ENCODE results near the gene FBXL5. TPM values are rescaled to one million over a fixed set of nuclear protein-coding genes. Genes with fewer than 3 reads are reported as not detected.

Gene FBXL5
- total RNA-seq, 1 donor from 2014 or later = 28.9 TPM

- Mint-ChIP-seq H3K27ac (no peak overlapping the region), H3K9me3 (no peaks in the 10 kb centered on the region), H3K36me3 (ENCODE audit: low read depth) (peaks cover 25% of the 10 kb centered on the region), H3K4me1 (ENCODE audit: low read depth) (no peaks in the 10 kb centered on the region), H3K4me3 (ENCODE audit: low read depth) (no peak overlapping the region), H3K27me3 (ENCODE audit: low read depth) (no peaks in the 10 kb centered on the region)
- no peak for DNase-seq (ENCODE audit: low spot score)
- intact Hi-C loops (cut with micrococcal nuclease) = no loop called here
These were observed 49.6 kb downstream of the FBXL5 start for GRCh38 chr4:15605537-15605936.

- intact Hi-C loops (cut with micrococcal nuclease) = no loop called here
- no peak for DNase-seq (ENCODE audit: low spot score)
- no peak overlapping the region for H3K27ac Mint-ChIP-seq
- no peaks in the 10 kb centered on the region for H3K9me3 Mint-ChIP-seq
- H3K27me3 Mint-ChIP-seq (ENCODE audit: low read depth) = no peaks in the 10 kb centered on the region
- no peak overlapping the region for H3K4me3 Mint-ChIP-seq (ENCODE audit: low read depth)
- no peaks in the 10 kb centered on the region for H3K4me1 Mint-ChIP-seq (ENCODE audit: low read depth)
- peaks cover 20% of the 10 kb centered on the region for H3K36me3 Mint-ChIP-seq (ENCODE audit: low read depth)
These were observed 53.3 kb downstream of the FBXL5 start for GRCh38 chr4:15601862-15602261.

- H3K27me3 Mint-ChIP-seq (ENCODE audit: low read depth) = no peaks in the 10 kb centered on the region
- DNase-seq (ENCODE audit: low spot score) = no peak
- H3K27ac Mint-ChIP-seq = no peak overlapping the region
- peaks cover 13% of the 10 kb centered on the region for H3K36me3 Mint-ChIP-seq (ENCODE audit: low read depth)
- no peaks in the 10 kb centered on the region for H3K9me3 Mint-ChIP-seq
- intact Hi-C loops (cut with micrococcal nuclease) = no loop called here
- H3K4me1 Mint-ChIP-seq (ENCODE audit: low read depth) = no peaks in the 10 kb centered on the region
- no peak overlapping the region for H3K4me3 Mint-ChIP-seq (ENCODE audit: low read depth)
These were observed 55.0 kb downstream of the FBXL5 start for GRCh38 chr4:15600176-15600575.

- DNase-seq (ENCODE audit: low spot score) = no peak
- Mint-ChIP-seq H3K4me1 (ENCODE audit: low read depth) (no peaks in the 10 kb centered on the region), H3K27ac (no peak overlapping the region), H3K36me3 (ENCODE audit: low read depth) (peaks cover 5% of the 10 kb centered on the region), H3K9me3 (no peaks in the 10 kb centered on the region), H3K27me3 (ENCODE audit: low read depth) (no peaks in the 10 kb centered on the region), H3K4me3 (ENCODE audit: low read depth) (no peak overlapping the region)
- intact Hi-C loops (cut with micrococcal nuclease) = no loop called here
These were observed 56.5 kb downstream of the FBXL5 start for GRCh38 chr4:15598644-15599043.

- Mint-ChIP-seq H3K9me3 (no peaks in the 10 kb centered on the region), H3K4me3 (ENCODE audit: low read depth) (no peak overlapping the region), H3K4me1 (ENCODE audit: low read depth) (no peaks in the 10 kb centered on the region), H3K27me3 (ENCODE audit: low read depth) (no peaks in the 10 kb centered on the region), H3K36me3 (ENCODE audit: low read depth) (no peaks in the 10 kb centered on the region), H3K27ac (no peak overlapping the region)
- DNase-seq (ENCODE audit: low spot score) = no peak
- intact Hi-C loops (cut with micrococcal nuclease) = no loop called here
These were observed 62.4 kb downstream of the FBXL5 start for GRCh38 chr4:15592799-15593198.

GRCh38 chr4:15587649-15588048, 67.5 kb downstream of the FBXL5 start:
- Mint-ChIP-seq H3K4me3 (ENCODE audit: low read depth) (no peak overlapping the region), H3K36me3 (ENCODE audit: low read depth) (no peaks in the 10 kb centered on the region), H3K27ac (no peak overlapping the region), H3K9me3 (no peaks in the 10 kb centered on the region), H3K27me3 (ENCODE audit: low read depth) (no peaks in the 10 kb centered on the region), H3K4me1 (ENCODE audit: low read depth) (no peaks in the 10 kb centered on the region)
- intact Hi-C loops (cut with micrococcal nuclease) = no loop called here
- no peak for DNase-seq (ENCODE audit: low spot score)

GRCh38 chr4:15586066-15586465, 69.1 kb downstream of the FBXL5 start:
- intact Hi-C loops (cut with micrococcal nuclease) = no loop called here
- peaks cover 1% of the 10 kb centered on the region for H3K4me1 Mint-ChIP-seq (ENCODE audit: low read depth)
- H3K27ac Mint-ChIP-seq = no peak overlapping the region
- no peaks in the 10 kb centered on the region for H3K9me3 Mint-ChIP-seq
- no peak overlapping the region for H3K4me3 Mint-ChIP-seq (ENCODE audit: low read depth)
- H3K36me3 Mint-ChIP-seq (ENCODE audit: low read depth) = no peaks in the 10 kb centered on the region
- H3K27me3 Mint-ChIP-seq (ENCODE audit: low read depth) = no peaks in the 10 kb centered on the region
- DNase-seq (ENCODE audit: low spot score) = no peak

GRCh38 chr4:15585331-15585730, 69.8 kb downstream of the FBXL5 start:
- no peak for DNase-seq (ENCODE audit: low spot score)
- Mint-ChIP-seq H3K9me3 (no peaks in the 10 kb centered on the region), H3K27ac (no peak overlapping the region), H3K4me1 (ENCODE audit: low read depth) (peaks cover 1% of the 10 kb centered on the region), H3K36me3 (ENCODE audit: low read depth) (no peaks in the 10 kb centered on the region), H3K27me3 (ENCODE audit: low read depth) (no peaks in the 10 kb centered on the region), H3K4me3 (ENCODE audit: low read depth) (no peak overlapping the region)
- intact Hi-C loops (cut with micrococcal nuclease) = no loop called here

- Mint-ChIP-seq H3K9me3 (no peaks in the 10 kb centered on the region), H3K4me3 (ENCODE audit: low read depth) (no peak overlapping the region), H3K4me1 (ENCODE audit: low read depth) (peaks cover 1% of the 10 kb centered on the region), H3K36me3 (ENCODE audit: low read depth) (no peaks in the 10 kb centered on the region), H3K27ac (no peak overlapping the region), H3K27me3 (ENCODE audit: low read depth) (no peaks in the 10 kb centered on the region)
- no peak for DNase-seq (ENCODE audit: low spot score)
- intact Hi-C loops (cut with micrococcal nuclease) = no loop called here
These were observed 70.4 kb downstream of the FBXL5 start for GRCh38 chr4:15584785-15585184.

- H3K27ac Mint-ChIP-seq = no peak overlapping the region
- H3K27me3 Mint-ChIP-seq (ENCODE audit: low read depth) = no peaks in the 10 kb centered on the region
- DNase-seq (ENCODE audit: low spot score) = no peak
- H3K4me1 Mint-ChIP-seq (ENCODE audit: low read depth) = peaks cover 1% of the 10 kb centered on the region
- intact Hi-C loops (cut with micrococcal nuclease) = no loop called here
- no peak overlapping the region for H3K4me3 Mint-ChIP-seq (ENCODE audit: low read depth)
- no peaks in the 10 kb centered on the region for H3K9me3 Mint-ChIP-seq
- no peaks in the 10 kb centered on the region for H3K36me3 Mint-ChIP-seq (ENCODE audit: low read depth)
These were observed 77.6 kb downstream of the FBXL5 start for GRCh38 chr4:15577508-15577907.

GRCh38 chr4:15575966-15576365, 79.2 kb downstream of the FBXL5 start:
- no peaks in the 10 kb centered on the region for H3K36me3 Mint-ChIP-seq (ENCODE audit: low read depth)
- no peak overlapping the region for H3K4me3 Mint-ChIP-seq (ENCODE audit: low read depth)
- H3K9me3 Mint-ChIP-seq = no peaks in the 10 kb centered on the region
- no peak overlapping the region for H3K27ac Mint-ChIP-seq
- no peaks in the 10 kb centered on the region for H3K4me1 Mint-ChIP-seq (ENCODE audit: low read depth)
- intact Hi-C loops (cut with micrococcal nuclease) = no loop called here
- no peaks in the 10 kb centered on the region for H3K27me3 Mint-ChIP-seq (ENCODE audit: low read depth)
- DNase-seq (ENCODE audit: low spot score) = no peak

- Mint-ChIP-seq H3K27me3 (ENCODE audit: low read depth) (no peaks in the 10 kb centered on the region), H3K4me3 (ENCODE audit: low read depth) (no peak overlapping the region), H3K4me1 (ENCODE audit: low read depth) (no peaks in the 10 kb centered on the region), H3K36me3 (ENCODE audit: low read depth) (no peaks in the 10 kb centered on the region), H3K9me3 (no peaks in the 10 kb centered on the region), H3K27ac (no peak overlapping the region)
- no peak for DNase-seq (ENCODE audit: low spot score)
- intact Hi-C loops (cut with micrococcal nuclease) = no loop called here
These were observed 85.4 kb downstream of the FBXL5 start for GRCh38 chr4:15569746-15570145.

- Mint-ChIP-seq H3K9me3 (no peaks in the 10 kb centered on the region), H3K27me3 (ENCODE audit: low read depth) (no peaks in the 10 kb centered on the region), H3K4me1 (ENCODE audit: low read depth) (no peaks in the 10 kb centered on the region), H3K27ac (no peak overlapping the region), H3K36me3 (ENCODE audit: low read depth) (no peaks in the 10 kb centered on the region), H3K4me3 (ENCODE audit: low read depth) (no peak overlapping the region)
- DNase-seq (ENCODE audit: low spot score) = no peak
- intact Hi-C loops (cut with micrococcal nuclease) = no loop called here
These were observed 86.3 kb downstream of the FBXL5 start for GRCh38 chr4:15568821-15569220.

GRCh38 chr4:15563871-15564270, 91.3 kb downstream of the FBXL5 start:
- Mint-ChIP-seq H3K27me3 (ENCODE audit: low read depth) (no peaks in the 10 kb centered on the region), H3K36me3 (ENCODE audit: low read depth) (no peaks in the 10 kb centered on the region), H3K9me3 (no peaks in the 10 kb centered on the region), H3K4me3 (ENCODE audit: low read depth) (no peak overlapping the region), H3K4me1 (ENCODE audit: low read depth) (no peaks in the 10 kb centered on the region), H3K27ac (no peak overlapping the region)
- DNase-seq (ENCODE audit: low spot score) = no peak
- intact Hi-C loops (cut with micrococcal nuclease) = no loop called here

Data from activated T-helper 2 cell treated with anti-CD3 and anti-CD28 coated beads, Interferon-gamma antibody, Interleukin-2, Interleukin-4, amounts not matched to agents 10 μg/mL and 5 μg/mL and 100 μg/mL, durations not matched to agents 14 hours and 24 hours and 36 hours (primary cell).